Choroid plexus epithelial cell (primary cell): Measurements from ENCODE around the gene MTA1.

Experiments
- DNase-seq: peaks from one replicate; pipeline ENCODE4 v3.0.0-alpha.2; 2010; ENCODE audit warnings: low read depth
- H3K4me3 ChIP-seq: 2 replicates; pipeline ENCODE4 v1.5.1; 2011; ENCODE audit warnings: low read depth, mild to moderate bottlenecking, control low read depth, low read length, moderate library complexity
- TF ChIP-seq, protein P1 (sequence below): conservative IDR thresholded peaks from 2 replicates; pipeline ENCODE4 v1.5.1; 2011; ENCODE audit warnings: low read depth, mild to moderate bottlenecking, control low read depth, inconsistent platforms, low read length, moderate library complexity

The MTA1 gene

GRCh38 chr14:105433161-105433605 lies 13.6 kb downstream of the MTA1 start:
- DNase-seq = no peak
- TF ChIP-seq, protein P1, sequence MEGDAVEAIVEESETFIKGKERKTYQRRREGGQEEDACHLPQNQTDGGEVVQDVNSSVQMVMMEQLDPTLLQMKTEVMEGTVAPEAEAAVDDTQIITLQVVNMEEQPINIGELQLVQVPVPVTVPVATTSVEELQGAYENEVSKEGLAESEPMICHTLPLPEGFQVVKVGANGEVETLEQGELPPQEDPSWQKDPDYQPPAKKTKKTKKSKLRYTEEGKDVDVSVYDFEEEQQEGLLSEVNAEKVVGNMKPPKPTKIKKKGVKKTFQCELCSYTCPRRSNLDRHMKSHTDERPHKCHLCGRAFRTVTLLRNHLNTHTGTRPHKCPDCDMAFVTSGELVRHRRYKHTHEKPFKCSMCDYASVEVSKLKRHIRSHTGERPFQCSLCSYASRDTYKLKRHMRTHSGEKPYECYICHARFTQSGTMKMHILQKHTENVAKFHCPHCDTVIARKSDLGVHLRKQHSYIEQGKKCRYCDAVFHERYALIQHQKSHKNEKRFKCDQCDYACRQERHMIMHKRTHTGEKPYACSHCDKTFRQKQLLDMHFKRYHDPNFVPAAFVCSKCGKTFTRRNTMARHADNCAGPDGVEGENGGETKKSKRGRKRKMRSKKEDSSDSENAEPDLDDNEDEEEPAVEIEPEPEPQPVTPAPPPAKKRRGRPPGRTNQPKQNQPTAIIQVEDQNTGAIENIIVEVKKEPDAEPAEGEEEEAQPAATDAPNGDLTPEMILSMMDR = no peak
- H3K4me3 ChIP-seq = no peak overlapping the region

- H3K4me3 ChIP-seq = no peak overlapping the region
- TF ChIP-seq, protein P1 = no peak
- DNase-seq = no peak
Measured at GRCh38 chr14:105436402-105436801, 16.8 kb downstream of the MTA1 start.

- TF ChIP-seq, protein P1 = no peak
- H3K4me3 ChIP-seq = no peak overlapping the region
- DNase-seq = no peak
Measured at GRCh38 chr14:105436891-105437722, 17.5 kb downstream of the MTA1 start.

- no peak overlapping the region for H3K4me3 ChIP-seq
- TF ChIP-seq, protein P1 = no peak
- no peak for DNase-seq
Measured at GRCh38 chr14:105437723-105438500, 18.3 kb downstream of the MTA1 start.

- TF ChIP-seq, protein P1 = no peak
- no peak overlapping the region for H3K4me3 ChIP-seq
- no peak for DNase-seq
Measured at GRCh38 chr14:105439179-105439578, 19.6 kb downstream of the MTA1 start.

DNA sequence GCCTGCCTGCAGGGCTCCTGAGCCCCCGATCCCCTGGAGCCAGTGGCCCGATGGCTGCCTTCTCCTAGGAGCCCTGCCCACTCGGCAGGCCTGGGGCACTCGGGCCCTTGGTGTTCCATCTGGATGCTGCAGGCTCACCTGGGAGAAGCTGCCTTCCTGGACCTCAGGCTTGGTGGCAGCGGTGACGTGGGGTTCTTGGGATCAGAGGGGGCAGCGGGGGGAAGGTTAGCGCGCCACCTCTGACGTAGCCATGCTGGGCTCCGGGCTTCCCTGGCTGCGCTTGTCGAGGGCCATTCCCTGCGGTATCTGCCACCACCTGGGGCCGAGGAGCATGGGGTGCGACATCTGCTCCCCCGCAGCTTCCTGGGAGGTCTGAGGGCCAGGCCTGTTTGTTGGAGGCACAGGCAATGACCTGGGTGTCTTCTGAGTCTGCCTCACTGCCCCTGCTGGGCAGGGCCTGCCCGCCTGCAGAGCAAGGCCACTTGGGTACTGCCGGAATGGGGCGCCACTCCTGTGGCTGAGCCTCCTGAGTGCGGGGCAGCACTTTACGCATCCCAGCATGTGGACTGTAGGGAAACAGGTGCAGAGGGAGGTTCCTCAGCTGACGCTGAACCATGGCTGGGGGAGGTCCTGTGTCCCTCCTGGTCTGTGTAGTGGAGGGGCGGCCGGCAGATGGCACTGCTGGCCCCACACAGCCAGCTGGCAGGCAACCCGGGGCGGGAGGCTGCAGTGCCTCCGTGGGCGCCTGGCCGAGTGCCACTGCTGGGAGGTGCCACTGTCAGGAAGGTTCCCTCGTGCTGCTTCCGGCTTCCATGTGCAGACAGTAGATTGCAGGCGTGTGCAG lies 20.3 kb downstream of the MTA1 start:
- TF ChIP-seq, protein P1 = no peak
- no peak overlapping the region for H3K4me3 ChIP-seq
- DNase-seq = no peak
